ENCODE measurements around the gene FOXC1.

FOXC1 gene

DNA sequence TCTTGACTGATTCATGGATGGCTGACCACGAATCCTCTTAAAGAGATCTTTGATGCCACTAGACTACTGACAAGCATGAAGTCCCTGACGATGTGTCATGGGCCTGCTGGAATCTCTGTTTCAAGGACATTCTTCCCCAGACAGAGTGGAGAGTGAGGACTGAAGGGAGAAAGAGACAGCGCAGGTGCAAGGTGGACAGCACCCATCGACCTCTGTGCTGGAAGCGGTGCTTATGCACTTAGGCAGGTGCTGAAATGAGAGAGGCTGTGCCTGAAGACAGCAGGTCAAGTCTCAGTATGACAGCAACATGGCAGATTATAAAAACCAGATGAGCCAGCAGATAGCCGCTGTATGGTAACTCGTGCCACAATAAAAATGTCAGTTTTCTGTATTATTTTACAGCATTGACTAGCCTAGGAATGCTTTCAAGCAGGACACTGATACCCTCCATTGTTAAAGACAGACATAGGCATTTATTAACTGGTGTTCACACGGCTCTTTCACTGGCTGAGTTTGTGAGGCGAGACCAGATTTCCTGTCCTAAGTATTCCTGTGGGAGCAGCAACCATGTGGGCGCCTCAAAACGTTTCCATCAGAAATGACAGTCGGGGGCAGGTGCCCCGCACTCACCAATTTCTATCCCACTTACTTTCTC, 47.5 kb downstream of the FOXC1 start:
- no peak for DNase-seq (ENCODE audit: low read depth)
- no peak overlapping the region for H3K4me3 ChIP-seq (ENCODE audit: low read depth, low read length)
- TF ChIP-seq, protein P1, sequence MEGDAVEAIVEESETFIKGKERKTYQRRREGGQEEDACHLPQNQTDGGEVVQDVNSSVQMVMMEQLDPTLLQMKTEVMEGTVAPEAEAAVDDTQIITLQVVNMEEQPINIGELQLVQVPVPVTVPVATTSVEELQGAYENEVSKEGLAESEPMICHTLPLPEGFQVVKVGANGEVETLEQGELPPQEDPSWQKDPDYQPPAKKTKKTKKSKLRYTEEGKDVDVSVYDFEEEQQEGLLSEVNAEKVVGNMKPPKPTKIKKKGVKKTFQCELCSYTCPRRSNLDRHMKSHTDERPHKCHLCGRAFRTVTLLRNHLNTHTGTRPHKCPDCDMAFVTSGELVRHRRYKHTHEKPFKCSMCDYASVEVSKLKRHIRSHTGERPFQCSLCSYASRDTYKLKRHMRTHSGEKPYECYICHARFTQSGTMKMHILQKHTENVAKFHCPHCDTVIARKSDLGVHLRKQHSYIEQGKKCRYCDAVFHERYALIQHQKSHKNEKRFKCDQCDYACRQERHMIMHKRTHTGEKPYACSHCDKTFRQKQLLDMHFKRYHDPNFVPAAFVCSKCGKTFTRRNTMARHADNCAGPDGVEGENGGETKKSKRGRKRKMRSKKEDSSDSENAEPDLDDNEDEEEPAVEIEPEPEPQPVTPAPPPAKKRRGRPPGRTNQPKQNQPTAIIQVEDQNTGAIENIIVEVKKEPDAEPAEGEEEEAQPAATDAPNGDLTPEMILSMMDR (conservative IDR thresholded peaks at IDR 0.05; ENCODE audit: low read depth, low read length): no peak

DNA sequence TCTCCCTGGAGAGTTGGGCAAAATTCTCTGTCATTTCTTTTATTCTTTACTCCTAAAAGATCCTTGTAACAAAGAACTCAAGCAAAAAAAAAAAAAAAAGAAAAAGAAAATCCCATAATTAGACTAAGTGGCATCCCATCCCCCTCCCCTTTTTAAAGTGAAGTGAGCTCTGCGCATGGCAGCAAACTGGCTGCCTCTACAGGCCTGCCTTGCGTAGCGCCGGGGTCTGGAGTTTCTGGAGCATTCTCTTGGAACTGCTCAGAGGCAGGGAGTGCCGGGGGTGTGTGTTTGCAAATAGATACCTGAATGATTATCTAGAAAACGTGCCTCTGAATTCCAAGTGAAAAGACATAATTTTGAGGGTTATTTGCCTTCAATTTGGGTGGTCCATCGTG, 48.1 kb downstream of the FOXC1 start:
- no peak for DNase-seq (ENCODE audit: low read depth)
- no peak overlapping the region for H3K4me3 ChIP-seq (ENCODE audit: low read depth, low read length)
- TF ChIP-seq, protein P1 (conservative IDR thresholded peaks at IDR 0.05; ENCODE audit: low read depth, low read length): no peak

DNA sequence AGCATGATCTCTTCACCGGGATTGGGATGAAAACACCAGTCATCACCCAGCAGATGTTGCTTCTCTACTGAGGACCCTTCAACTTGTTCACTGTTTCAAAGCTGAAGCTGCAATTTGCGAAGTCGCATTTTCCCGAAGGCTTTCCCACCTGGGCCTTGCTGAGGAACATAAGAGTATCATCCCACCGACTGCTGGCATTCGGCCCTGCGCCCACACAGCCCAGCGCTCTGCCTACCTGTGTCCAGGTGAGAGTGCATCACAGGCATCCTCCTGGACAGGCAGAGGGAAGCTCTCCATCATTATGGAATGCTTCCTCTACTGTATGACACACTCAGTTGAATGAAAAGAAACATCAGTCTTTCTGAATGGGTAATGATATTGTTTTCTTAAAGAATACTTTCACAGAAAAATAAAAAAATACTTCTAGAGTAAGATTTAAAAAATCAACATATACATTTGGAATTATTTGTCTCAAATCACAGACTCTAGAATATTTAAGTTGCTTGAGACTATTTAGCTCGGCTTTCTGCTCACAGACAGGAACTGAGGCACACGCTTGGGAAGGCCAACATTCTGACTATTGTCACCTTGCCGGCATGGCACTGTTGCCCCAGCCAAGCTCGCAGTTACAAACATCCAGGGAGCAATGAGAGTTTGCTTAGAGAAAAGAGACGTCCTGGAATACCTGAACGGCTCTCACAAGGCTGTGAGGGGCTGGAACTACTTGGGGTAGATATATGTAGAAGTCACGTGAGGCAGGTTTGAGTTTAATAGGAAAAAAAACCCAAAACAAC, 48.7 kb downstream of the FOXC1 start:
- no peak for DNase-seq (ENCODE audit: low read depth)
- no peak overlapping the region for H3K4me3 ChIP-seq (ENCODE audit: low read depth, low read length)
- TF ChIP-seq, protein P1 (conservative IDR thresholded peaks at IDR 0.05; ENCODE audit: low read depth, low read length): no peak

DNA sequence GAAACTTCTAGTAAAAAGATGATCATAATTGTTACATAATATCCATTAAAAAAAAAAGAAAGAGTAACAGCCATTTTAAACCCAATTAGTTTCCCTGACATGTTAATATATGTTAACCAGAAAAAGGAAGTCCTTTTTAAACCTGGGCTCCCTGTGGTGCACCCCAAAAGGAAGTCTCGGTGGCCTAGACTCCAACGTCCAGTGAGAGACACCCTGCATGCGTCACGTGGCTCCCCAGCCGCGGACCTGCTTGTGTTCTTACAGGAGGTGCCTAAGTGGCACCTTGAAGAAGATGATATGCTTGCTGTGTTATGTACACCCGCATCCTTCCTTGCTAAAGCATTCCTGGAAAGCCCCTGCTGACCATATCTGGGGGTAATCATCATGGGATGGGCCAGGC, 50.1 kb downstream of the FOXC1 start:
- TF ChIP-seq, protein P1 (conservative IDR thresholded peaks at IDR 0.05; ENCODE audit: low read depth, low read length): no peak
- H3K4me3 ChIP-seq (ENCODE audit: low read depth, low read length): no peak overlapping the region
- no peak for DNase-seq (ENCODE audit: low read depth)

DNA sequence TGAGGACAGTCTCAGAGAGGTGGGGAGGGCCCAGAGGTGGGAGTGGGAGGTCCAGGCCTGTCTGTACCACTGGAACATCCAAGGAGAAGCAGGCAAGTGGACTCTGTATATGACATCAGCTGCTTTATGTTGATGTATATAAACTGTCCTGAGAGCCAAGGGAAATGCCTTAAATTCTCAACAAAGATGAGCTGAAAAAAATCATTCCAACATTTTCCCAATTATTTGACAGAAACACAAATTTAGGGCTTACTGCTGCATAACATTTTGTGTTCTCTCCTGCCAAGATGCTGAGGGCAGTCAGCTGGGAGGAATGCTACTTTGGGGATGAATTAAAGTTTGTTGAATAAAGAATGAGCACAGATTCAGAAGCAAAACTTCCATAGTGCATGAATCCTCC, 52.8 kb downstream of the FOXC1 start:
- DNase-seq (ENCODE audit: low read depth): no peak
- TF ChIP-seq, protein P1 (conservative IDR thresholded peaks at IDR 0.05; ENCODE audit: low read depth, low read length): no peak
- H3K4me3 ChIP-seq (ENCODE audit: low read depth, low read length): no peak overlapping the region
